Medulla oblongata (tissue), 1 donor: Measurements from ENCODE around the gene KCTD14.
"Not testable (repeated sequence)": the region's sequence is repeated elsewhere in the genome, so short reads cannot be mapped to it uniquely, and the experiment has no call there.

Experiments used
- DNase-seq: peaks from one replicate; pipeline ENCODE4 v3.0.0-alpha.2; 2015; ENCODE audit errors: extremely low spot score

KCTD14 gene

DNA sequence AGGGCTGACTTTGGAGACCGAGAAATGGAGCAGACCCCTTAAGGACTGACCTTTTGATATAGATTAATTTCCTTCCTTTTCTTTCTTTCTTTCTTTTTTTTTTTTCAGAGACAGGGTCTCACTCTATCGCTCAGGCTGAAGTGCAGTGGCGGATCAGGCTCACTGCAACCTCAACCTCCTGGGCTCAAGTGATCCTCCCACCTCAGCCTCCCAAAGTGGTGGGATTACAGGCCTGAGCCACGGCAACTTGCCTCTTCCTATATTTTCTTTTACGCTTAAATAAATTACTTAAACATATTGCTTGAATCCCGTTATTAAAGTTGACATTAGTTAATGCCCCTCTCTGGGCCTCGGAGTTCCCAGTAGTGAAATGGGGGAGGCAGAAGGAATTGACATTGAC lies 350 bp upstream of the KCTD14 start:
- no peak for DNase-seq

DNA sequence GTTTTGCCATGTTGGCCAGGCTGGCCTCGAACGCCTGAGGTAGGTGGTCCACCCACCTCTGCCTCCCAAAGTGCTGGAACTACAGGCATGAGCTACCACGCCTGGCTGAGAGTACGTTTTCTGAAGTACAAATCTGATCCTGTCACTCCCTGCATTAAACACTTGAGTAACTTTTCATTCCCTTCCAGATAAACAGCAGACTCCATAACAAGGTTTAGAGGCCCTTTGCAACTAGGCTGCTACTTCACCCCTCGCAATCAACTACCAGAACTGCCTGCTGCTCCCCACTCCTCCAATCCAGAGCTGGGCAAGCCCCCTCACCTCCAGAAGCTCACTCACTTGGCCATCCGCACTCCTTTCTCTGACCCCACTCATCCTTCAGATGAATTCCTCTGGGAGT lies 1.5 kb downstream of the KCTD14 start:
- no peak for DNase-seq

DNA sequence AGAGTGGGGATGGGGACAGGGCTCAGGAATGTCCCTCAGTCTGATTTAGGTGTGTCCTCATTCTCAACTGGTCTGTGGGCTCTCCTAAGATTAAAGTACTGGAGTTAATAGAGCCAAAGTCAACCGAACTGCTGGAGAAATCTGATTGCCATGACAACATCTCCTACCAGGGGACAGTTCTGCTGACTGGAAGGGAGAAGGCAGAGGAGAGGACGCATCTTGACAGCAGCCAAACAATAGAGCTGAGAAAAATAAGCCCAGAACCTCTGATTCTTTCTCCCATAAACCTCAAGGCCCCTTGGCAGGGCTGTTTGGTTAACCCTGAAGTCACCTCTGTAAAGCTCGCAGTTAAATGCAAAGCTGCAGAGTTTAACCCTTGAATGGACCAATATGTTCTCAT lies 2.8 kb downstream of the KCTD14 start:
- DNase-seq: no peak

DNA sequence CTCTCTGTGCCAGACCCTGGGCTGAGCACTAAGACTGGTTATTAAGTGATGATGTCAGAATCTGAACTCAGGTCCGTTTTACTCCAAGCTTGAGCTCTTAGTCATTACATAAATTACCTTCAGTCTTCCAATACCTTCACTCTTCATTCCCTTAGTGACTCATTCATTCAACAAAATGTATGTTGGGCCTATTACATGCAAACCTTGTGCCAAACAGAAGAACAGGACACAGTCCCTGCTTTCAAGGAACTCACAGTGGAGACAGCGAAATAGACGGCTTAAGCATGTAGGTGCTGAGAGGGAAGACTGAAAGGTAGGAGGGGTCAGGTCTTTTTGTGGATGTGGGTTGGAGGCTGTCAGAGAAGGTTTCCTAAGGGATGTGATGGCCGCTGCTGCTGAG lies 3.3 kb downstream of the KCTD14 start:
- no peak for DNase-seq

DNA sequence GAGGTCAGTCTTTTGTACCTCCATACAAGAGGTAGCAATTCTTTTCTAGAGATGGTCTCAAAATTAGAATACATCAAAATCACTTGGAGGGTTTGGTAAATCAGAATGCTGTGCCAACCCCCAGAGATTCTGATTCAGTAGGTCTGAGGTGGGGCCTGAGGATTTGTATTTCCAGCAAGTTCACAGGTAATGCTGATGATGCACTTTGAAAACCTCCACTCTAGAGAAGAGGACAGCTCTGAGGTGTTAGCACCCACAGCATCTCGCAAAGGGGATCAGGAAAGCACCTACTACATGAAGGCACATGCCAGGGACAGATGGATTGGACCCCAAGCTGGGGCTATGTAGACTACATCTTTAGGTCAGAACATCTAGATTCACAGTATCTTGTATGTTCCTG lies 7.2 kb downstream of the KCTD14 start:
- DNase-seq: no peak

DNA sequence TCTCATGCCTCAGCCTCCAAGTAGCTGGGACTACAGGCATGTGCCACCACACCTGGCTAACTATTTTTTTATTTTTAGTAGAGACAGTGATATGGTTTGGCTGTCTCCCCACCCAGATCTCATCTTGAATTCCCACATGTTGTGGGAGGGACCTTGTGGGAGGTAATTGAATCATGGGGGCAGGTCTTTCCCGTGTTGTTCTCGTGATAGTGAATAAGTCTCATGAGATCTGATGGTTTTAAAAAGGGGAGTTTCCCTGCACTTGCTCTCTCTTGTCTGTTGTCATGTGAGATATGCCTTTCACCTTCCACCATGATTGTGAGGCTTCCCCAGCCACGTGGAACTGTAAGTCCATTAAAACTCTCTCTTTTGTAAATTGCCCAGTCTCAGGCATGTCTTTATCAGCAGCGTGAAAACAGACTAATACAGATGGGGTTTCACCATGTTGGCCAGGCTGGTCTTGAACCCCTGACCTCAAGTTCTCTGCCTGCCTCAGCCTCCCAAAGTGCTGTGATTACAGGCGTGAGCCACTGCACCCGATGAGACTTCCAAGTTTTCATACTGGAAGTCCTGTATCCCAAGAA lies 8.0 kb downstream of the KCTD14 start:
- DNase-seq: not testable (repeated sequence)

DNA sequence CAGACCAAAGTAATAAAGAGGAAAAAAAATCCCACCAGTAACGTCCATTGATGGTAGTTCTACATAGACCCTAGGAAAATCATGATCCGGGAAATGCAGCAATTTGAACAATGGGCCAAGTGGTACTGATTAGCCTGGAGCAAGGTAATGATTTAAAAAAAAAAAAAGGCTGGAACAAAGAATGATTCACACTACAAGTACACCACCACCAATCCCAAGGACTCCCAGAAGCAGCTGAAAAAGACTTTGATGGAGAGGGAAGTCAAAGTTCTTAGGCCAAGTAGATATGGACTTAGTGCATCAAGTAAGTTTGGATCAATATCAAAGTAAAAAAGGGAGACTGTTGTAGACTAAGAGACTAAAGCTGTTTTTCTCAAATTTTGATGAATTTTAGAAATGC lies 11.8 kb downstream of the KCTD14 start:
- no peak for DNase-seq

DNA sequence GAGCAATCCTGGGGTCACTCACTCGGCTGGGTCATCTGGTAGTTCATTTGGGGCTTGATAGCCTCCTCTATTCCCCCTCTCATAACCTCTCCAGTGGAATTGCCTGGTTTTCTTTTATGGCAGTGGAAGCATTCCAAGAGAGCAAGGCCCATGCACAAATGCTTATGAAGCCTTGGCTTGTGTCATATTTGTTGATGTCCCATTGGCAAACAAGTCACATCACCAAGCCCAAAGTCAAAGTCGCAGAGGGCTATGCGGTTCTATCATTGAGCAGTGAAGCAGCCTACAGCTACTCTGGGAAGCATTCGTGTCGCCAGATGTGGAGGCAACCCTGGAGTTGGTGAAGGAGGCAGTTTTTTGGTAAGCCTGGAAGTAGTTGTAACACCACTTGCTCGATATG lies 12.3 kb downstream of the KCTD14 start:
- DNase-seq: no peak

DNA sequence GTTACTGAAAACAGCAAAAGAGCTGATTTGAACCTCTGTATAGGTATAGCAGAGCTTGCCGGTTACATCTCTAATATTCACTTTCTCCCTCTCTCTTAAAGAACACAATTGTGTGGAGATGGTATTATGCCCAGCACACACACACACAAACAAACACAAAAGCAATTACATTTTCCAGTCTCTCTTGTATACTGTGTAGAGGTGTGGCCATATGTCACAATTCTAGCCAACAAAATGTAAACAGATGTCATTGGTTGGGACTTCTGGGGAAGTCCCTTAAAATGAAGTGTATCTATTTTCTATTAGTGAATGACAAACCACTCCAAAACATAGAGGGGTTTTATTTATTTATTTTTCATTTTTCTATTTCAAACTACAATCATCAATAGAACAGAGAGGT lies 12.8 kb downstream of the KCTD14 start:
- no peak for DNase-seq

DNA sequence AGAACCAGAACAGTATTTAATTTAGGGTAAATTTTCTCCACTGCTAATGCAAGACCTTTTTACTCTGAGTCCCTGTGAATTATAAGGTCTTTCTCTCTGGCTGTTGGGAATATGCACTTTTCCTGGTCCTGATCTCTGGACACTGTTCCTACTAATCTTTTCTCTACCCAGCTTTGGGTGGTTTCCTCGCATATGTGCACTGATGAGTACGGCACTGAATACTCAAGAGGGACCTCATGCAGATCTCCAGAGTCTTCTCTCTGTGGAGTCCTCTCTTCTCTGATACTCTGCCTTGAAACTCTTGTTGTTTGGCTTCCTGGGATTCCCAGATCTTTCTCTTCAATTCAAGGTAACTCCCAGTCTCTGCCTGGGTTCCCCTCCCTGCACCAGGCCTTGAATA lies 14.0 kb downstream of the KCTD14 start:
- no peak for DNase-seq

DNA sequence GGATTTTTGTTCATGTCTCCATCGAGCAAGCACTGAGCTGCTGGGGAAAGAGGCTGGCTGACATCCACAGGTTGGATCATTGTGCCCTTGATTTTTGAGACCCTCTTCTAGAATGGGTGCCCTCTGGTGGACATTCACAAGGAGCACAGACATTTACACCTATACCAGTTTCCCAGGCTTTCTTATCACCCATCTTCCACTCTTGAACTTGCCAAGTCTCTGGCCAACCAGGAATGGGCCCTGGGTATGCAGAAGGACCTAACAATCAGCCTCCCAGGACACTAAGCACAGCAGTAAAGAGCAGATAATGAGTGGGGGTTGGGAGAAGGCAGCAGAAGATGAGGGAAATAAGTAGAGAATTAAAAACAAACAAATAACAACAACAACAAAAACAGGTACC lies 22.9 kb downstream of the KCTD14 start:
- peak; percentile 84 for DNase-seq

DNA sequence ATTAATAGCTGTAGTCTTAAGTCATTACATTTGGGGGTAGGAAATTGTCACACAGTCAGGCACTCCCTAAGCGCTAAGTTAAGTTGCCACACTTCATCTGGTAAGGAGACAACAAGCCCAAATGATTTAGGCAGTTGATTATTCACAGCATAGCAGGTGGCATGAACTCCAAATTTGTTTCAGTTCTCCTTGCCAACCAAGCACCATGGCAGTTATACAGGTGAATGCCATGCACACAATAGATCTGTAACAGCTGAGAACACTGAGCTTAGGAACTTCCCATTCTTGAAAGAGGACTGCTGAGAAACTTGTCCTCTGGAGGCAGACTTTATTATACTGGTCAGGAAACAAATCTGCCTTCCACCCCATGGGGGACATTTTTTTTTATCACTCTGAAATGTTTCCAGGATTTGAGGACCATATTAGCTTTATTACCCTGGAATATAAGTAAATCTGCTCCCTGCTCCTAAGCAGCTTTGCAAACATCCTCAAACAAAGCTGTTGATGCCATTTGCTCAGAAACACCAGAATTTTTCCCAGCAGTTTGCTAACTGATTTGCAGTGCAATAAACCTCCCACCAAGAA lies 23.5 kb downstream of the KCTD14 start:
- no peak for DNase-seq

DNA sequence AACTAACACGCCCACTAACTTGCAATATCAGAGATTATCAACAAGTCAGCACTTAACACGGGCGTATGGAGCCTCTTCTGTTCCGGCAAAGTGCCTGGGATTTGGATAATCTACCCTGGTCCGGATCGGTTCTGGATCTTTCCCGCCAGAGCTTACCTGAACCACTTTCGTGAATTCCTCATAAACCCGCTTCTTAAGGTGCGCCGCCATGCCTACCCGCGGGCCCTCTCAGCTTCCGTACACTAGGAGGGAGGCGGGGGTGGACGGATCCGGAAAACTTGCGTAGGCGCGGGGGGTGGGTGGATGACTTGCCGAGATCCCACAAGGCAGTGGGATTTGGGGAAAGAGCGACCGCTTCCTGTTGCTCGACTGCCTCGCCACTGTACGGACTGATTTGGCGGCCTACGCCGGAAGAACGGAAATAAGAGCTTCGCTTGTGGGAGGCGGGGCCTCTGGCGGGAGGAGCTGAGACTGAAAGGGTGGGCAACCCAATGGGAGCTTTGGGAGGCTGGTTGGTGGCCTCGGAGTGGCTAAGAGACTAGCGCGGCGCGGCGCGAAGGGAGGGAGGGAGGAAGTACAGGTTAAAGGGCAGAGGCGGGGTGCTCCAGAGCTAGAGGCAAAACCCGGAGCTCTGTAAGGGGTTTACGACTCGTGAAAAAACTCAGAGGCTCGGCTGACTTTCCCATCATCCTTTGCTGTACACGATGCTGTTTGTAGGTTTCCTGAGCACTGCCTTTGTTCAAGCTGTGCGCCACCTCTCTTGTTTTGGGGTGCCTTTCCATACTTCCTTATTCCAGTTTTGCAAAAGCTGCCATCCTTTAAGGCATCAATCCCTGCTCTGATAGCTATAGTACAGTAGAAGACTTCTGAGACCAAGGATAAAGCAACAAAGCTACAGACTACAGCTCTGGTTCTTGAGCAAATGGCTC lies 28.4 kb downstream of the KCTD14 start, which contains the start of gene INTS4:
INTS4 (minus strand) TSS at position 235 of the 929 bp plus-strand sequence; CDS start at position 210, 25 bp downstream.
- DNase-seq: peak; percentile 100

DNA sequence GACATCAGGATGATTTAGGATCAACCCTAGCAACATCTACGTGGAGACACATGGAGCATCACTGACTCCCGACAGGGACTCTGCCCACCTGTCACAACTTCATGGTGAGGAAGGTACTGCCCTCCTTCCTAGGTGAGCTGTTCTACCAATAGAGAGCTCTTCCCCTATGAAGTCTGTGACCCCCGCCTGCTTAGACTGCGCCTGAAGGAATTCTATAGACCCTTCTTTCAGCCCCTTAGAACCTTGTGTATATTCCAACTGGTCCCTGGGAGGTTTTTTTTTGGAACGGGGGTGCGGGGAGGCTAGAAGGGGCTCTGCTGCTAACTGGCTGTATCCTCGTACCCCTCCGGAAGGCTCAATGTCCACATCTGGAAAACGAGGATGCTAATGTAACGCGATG lies 29.2 kb downstream of the KCTD14 start:
- DNase-seq: no peak

DNA sequence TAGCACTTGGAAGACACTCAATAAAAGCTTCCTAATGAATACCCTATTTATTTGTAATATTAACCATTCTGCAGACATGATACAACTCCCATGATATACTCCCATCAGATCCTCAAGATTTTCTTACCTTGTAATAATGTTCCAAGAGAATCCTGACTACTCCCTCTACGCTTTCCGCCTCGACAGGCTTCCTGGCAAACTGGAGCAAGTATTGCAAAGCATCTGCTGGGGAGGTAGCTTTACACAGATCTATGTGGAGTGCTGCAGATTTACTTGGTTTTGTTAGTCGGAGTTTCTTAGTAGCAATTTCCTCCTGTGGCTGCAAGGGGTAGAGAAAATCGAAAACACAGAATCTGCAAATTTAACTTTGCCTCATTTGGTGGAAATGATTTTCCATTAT lies 32.1 kb downstream of the KCTD14 start:
- DNase-seq: no peak

DNA sequence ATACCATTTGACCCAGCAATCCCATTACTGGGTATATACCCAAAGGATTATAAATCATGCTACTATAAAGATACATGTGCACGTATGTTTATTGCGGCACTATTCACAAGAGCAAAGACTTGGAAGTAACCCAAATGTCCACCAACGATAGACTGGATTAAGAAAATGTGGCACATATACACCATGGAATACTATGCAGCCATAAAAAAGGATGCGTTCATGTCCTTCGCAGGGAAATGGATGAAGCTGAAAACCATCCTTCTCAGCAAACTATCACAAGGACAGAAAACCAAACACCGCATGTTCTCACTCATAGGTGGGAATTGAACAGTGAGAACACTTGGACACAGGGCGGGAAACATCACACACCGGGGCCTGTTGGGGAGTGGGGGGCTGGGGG lies 36.6 kb downstream of the KCTD14 start:
- not testable (repeated sequence) for DNase-seq

DNA sequence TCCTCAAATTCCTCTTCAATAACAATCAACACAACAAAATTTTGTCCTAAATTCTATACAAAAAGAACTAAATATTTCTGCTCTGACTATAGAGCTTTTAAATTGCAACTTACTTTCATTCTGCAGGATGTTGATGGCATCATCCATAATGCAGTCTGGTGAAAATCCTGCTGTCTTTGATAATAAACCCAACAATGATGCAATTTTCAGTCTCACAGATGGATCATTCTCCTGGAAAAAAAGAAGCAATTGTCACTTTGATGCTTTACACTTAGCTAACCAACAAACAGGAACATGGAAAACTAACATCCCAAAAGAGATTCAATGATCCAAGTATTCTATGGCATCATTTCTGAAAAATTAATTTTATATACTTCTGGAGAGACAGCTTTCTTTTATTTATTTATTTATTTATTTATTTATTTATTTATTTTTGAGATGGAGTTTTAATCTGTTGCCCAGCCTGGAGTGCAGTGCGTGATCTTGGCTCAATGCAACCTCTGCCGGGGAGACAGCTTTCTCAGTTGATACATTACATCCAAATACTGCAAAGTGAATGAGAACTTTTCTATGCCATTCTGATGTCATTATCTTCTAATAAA lies 41.6 kb downstream of the KCTD14 start:
- DNase-seq: peak; percentile 27

DNA sequence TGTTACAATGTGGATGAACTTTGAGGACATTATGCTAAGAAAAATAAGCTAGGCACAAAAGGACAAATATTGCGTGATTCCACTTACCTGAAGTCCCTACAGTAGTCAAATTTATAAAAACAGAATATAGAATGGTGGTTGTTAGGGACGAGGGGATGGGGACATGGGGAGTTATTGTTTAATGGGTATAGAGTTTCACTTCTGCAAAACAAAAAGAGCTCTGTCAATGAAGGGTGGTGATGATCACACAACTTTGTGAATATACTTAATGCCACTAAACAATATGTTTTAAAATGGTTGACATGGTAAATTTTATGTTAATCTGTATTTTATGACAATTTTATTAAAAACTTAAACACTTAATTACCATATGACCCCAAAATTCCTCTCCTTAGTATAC lies 54.7 kb downstream of the KCTD14 start:
- no peak for DNase-seq

DNA sequence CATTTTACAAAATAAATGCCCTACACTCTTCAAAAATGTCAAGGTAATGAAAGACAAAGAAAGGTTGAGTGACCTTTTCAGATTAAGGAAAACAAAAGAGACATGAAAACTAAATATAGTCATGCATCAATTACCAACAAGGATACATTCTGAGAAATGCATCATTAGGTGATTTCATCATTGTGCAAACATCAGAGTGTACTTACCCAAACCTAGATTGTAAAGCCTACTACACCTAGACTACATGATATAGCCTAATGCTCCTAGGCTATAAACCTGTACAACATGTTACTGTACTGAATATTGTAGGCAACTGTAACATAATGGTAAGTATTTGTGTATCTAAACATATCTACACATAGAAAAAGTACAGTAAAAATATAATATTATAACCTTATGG lies 55.3 kb downstream of the KCTD14 start:
- no peak for DNase-seq

DNA sequence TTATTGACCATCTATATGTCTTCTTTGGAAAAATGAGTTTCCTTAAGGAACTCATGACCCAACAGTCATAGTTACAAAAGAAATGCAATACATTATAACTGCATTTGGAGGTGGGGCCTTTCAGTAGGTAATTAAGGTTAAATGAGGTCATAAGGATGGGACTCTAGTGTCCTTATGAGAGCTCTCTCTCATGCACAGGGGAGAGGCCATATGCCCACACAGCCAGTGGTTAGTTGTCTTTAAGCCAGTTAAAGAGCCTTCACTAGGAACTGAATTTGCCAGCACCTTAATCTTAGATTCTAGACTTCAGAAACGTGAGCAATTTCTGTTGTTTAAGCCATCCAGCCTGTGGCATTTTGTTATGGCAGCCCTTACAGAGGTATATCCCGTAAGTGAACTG lies 56.0 kb downstream of the KCTD14 start:
- no peak for DNase-seq

DNA sequence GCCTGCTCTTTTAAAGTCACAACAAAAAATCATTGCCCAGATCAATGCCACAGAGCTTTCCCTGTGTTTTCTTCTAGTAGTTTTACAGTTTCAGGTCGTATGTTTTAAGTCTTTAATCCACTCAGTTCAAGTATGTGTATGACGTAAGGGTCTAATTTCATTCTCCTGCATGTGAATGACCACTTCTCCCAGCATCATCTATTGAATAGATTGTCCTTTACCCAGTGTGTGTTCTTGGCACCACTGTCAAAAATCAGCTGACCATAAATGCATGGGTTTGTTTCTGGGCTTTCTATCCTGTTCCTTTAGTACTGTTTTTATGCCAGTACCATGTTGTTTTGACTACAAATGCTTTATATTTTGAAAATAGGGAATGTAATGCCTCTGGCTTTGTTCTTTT lies 56.7 kb downstream of the KCTD14 start:
- peak; percentile 36 for DNase-seq
